Liver (tissue), 9 donors: ENCODE results near the gene KIAA0825. TPM values are rescaled to one million over a fixed set of nuclear protein-coding genes. Genes with fewer than 3 reads are reported as not detected.

Source experiments
- DNase-seq: peaks from one replicate; pipeline ENCODE4 v3.0.0-alpha.2; 2017; ENCODE audit warnings: low spot score
- H3K27ac ChIP-seq, 2 donors: one replicate each; pipeline ENCODE4 v1.7.0; 2013; ENCODE audit warnings: inconsistent platforms in 2 of 2, low read length in 2 of 2, control low read depth in 1 of 2, low read depth in 1 of 2, mild to moderate bottlenecking in 1 of 2
- H3K27me3 ChIP-seq, 4 donors: one replicate each; pipeline versions ENCODE4 v1.6.1 to v1.7.0; 2013; ENCODE audit warnings: low read length in 3 of 4, inconsistent platforms in 1 of 4, mild to moderate bottlenecking in 1 of 4, moderate library complexity in 1 of 4; ENCODE audit not compliant: control insufficient read depth in 4 of 4, insufficient read depth in 4 of 4
- H3K36me3 ChIP-seq, 4 donors: one replicate each; pipeline versions ENCODE4 v1.6.1 to v1.7.0; 2013; ENCODE audit warnings: low read length in 3 of 4, mild to moderate bottlenecking in 3 of 4, low read depth in 1 of 4, moderate library complexity in 1 of 4; ENCODE audit not compliant: control insufficient read depth in 4 of 4, insufficient read depth in 3 of 4
- H3K4me1 ChIP-seq, 4 donors: one replicate each; pipeline versions ENCODE4 v1.6.1 to v1.7.0; 2013; ENCODE audit warnings: low read length in 3 of 4, mild to moderate bottlenecking in 3 of 4, moderate library complexity in 1 of 4; ENCODE audit not compliant: control insufficient read depth in 4 of 4, insufficient read depth in 4 of 4
- H3K4me3 ChIP-seq, 3 donors: one replicate each; pipeline versions ENCODE4 v1.6.1 to v1.7.0; 2013; ENCODE audit warnings: low read length in 3 of 3, control low read depth in 1 of 3, low read depth in 1 of 3, mild to moderate bottlenecking in 1 of 3
- H3K9ac ChIP-seq, 2 donors: one replicate each; pipeline ENCODE4 v1.7.0; 2013; ENCODE audit warnings: low read length in 2 of 2, mild to moderate bottlenecking in 2 of 2, moderate library complexity in 2 of 2, control low read depth in 1 of 2, low read depth in 1 of 2
- H3K9me3 ChIP-seq, 4 donors: one replicate each; pipeline versions ENCODE4 v1.6.1 to v1.7.0; 2013; ENCODE audit warnings: low read length in 3 of 4; ENCODE audit not compliant: control insufficient read depth in 4 of 4
- EGR1 ChIP-seq, 2 donors: IDR thresholded peaks; 2 replicates each; pipeline ENCODE4 v1.6.1; 2016 to 2018; ENCODE audit warnings: antibody characterized with exemption in 2 of 2, low read depth in 2 of 2
- FOXA1 ChIP-seq: IDR thresholded peaks from 2 replicates; pipeline ENCODE4 v1.6.1; 2016; ENCODE audit warnings: antibody characterized with exemption
- FOXA2 ChIP-seq: IDR thresholded peaks from 2 replicates; pipeline ENCODE4 v1.6.1; 2016; ENCODE audit warnings: antibody characterized with exemption
- GABPA ChIP-seq, 2 donors: IDR thresholded peaks in 1 of 2; conservative IDR thresholded peaks in 1 of 2; 2 replicates each; pipeline ENCODE4 v1.6.1; 2016; ENCODE audit warnings: antibody characterized with exemption in 2 of 2, mild to moderate bottlenecking in 1 of 2, moderate library complexity in 1 of 2
- HNF4A ChIP-seq, 2 donors: conservative IDR thresholded peaks; 2 replicates each; pipeline ENCODE4 v1.6.1; 2016; ENCODE audit warnings: antibody characterized with exemption in 2 of 2, mild to moderate bottlenecking in 2 of 2
- HNF4G ChIP-seq: IDR thresholded peaks from 2 replicates; pipeline ENCODE4 v1.6.1; 2016; ENCODE audit warnings: antibody characterized with exemption
- JUND ChIP-seq, 2 donors: IDR thresholded peaks; 2 replicates each; pipeline ENCODE4 v1.6.1; 2016; ENCODE audit warnings: antibody characterized with exemption in 2 of 2
- NR2F2 ChIP-seq: IDR thresholded peaks from 2 replicates; pipeline ENCODE4 v1.6.1; 2016; ENCODE audit warnings: antibody characterized with exemption
- RAD21 ChIP-seq, 2 donors: IDR thresholded peaks; 2 replicates each; pipeline ENCODE4 v1.6.1; 2016; ENCODE audit warnings: antibody characterized with exemption in 2 of 2, mild to moderate bottlenecking in 2 of 2
- RXRA ChIP-seq, 2 donors: IDR thresholded peaks; 2 replicates each; pipeline ENCODE4 v1.6.1; 2017 to 2018; ENCODE audit warnings: antibody characterized with exemption in 2 of 2, mild to moderate bottlenecking in 1 of 2
- SP1 ChIP-seq: IDR thresholded peaks from 2 replicates; pipeline ENCODE4 v1.6.1; 2018; ENCODE audit warnings: antibody characterized with exemption, mild to moderate bottlenecking
- TAF1 ChIP-seq: conservative IDR thresholded peaks from 2 replicates; pipeline ENCODE4 v1.6.1; 2016; ENCODE audit warnings: antibody characterized with exemption, mild to moderate bottlenecking
- YY1 ChIP-seq: IDR thresholded peaks from 2 replicates; pipeline ENCODE4 v1.6.1; 2016; ENCODE audit warnings: antibody characterized with exemption, mild to moderate bottlenecking
- WGBS: extraction: QIAGEN DNeasy Blood & Tissue Kit; methylation state at CpG from one replicate; pipeline ENCODE4 v1.1.7; 2013; 5-methylcytosine and 5-hydroxymethylcytosine counted together
- polyA plus RNA-seq, 2 donors: library from polyadenylated mRNA; stranded (reverse) in 1 of 2; unstranded in 1 of 2; fragments of 200-250 nt in 1 of 2; fragments of >200 nt in 1 of 2; fragmentation: Nextera tagmentation in 1 of 2; extraction: Ambion mirVana in 1 of 2; gene quantifications; one replicate each; pipeline versions ENCODE4 v1.2.1 to v1.2.3, GENCODE V29; 2013 to 2015
- total RNA-seq, 2 donors: library from RNA; depleted of rRNA; stranded (reverse); fragments of >200 nt; gene quantifications; one replicate each; pipeline ENCODE4 v1.2.3, GENCODE V29; 2014
- TF ChIP-seq, protein P1 (sequence below): IDR thresholded peaks from 2 replicates; pipeline ENCODE4 v1.6.1; 2016; ENCODE audit warnings: antibody characterized with exemption
- TF ChIP-seq, protein P2 (sequence below): fragments of 150-350 bp; IDR thresholded peaks from 2 replicates; pipeline ENCODE4 v1.5.1; 2017; ENCODE audit warnings: improper control_type of control experiment, low read depth, low read length; ENCODE audit not compliant: missing input control
- TF ChIP-seq, protein P3 (sequence below): IDR thresholded peaks from 2 replicates; pipeline ENCODE4 v1.6.1; 2016; ENCODE audit warnings: antibody characterized with exemption
- TF ChIP-seq, protein P4 (sequence below): IDR thresholded peaks from 2 replicates; pipeline ENCODE4 v1.6.1; 2016; ENCODE audit warnings: antibody characterized with exemption
- TF ChIP-seq, protein P5 (sequence below): IDR thresholded peaks from 2 replicates; pipeline ENCODE4 v1.6.1; 2016; ENCODE audit warnings: antibody characterized with exemption, mild to moderate bottlenecking
- donor health status: healthy.
- donor health status: healthy.
- donor health status: healthy.
- donor health status: healthy.
- donor health status: healthy.

The KIAA0825 gene
- total and polyA plus RNA-seq, 4 donors, result 0.25 to 3.2 (median 1.2) TPM

DNA sequence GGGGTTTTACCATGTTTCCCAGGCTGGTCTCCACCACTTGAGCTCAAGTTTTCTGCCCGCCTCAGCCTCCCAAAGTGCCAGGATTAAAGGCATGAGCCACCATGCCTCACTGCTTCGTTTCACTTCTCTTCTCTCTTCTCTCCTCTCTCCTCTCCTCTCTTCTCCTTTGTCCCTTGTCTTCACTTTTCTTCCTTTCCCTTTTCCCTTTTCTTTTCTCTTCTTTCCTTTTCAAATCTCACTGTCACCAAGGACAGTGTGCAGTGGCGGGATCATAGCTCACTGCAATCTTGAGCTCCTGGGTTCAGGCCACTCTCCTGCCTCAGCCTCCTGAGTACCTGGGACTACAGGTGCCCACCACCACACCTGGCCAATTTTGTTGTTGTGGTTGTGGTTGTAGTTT, 49.5 kb upstream of the KIAA0825 start:
- H3K27me3 ChIP-seq, result no peaks in the 10 kb centered on the region
- peaks cover 0 to 2% (median 0%) of the 10 kb centered on the region in 4 donors for H3K36me3 ChIP-seq
- WGBS, result 95% methylated on average over 3 of the region's 3 CpGs
- no peak for DNase-seq
- no peak overlapping the region for H3K9ac ChIP-seq
- H3K4me1 ChIP-seq, result no peaks in the 10 kb centered on the region
- H3K27ac ChIP-seq, result no peak overlapping the region
- no peak overlapping the region for H3K4me3 ChIP-seq
- no peaks in the 10 kb centered on the region for H3K9me3 ChIP-seq
- TF ChIP-seq YY1 (no peak), SP1 (no peak), JUND (IDR thresholded peaks at IDR 0.05) (no peak), GABPA (IDR thresholded peaks at IDR 0.05 in 1 of 2, conservative IDR thresholded peaks at IDR 0.05 in 1 of 2) (no peak), NR2F2 (no peak), EGR1 (IDR thresholded peaks at IDR 0.05; ENCODE audit: low read depth in 2 of 2) (no peak), TAF1 (no peak), RXRA (IDR thresholded peaks at IDR 0.05) (no peak), HNF4G (no peak), HNF4A (conservative IDR thresholded peaks at IDR 0.05) (no peak), FOXA1 (no peak), RAD21 (IDR thresholded peaks at IDR 0.05) (no peak), FOXA2 (no peak)
- TF ChIP-seq, protein P1, sequence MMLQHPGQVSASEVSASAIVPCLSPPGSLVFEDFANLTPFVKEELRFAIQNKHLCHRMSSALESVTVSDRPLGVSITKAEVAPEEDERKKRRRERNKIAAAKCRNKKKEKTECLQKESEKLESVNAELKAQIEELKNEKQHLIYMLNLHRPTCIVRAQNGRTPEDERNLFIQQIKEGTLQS, result no peak
- TF ChIP-seq, protein P2, sequence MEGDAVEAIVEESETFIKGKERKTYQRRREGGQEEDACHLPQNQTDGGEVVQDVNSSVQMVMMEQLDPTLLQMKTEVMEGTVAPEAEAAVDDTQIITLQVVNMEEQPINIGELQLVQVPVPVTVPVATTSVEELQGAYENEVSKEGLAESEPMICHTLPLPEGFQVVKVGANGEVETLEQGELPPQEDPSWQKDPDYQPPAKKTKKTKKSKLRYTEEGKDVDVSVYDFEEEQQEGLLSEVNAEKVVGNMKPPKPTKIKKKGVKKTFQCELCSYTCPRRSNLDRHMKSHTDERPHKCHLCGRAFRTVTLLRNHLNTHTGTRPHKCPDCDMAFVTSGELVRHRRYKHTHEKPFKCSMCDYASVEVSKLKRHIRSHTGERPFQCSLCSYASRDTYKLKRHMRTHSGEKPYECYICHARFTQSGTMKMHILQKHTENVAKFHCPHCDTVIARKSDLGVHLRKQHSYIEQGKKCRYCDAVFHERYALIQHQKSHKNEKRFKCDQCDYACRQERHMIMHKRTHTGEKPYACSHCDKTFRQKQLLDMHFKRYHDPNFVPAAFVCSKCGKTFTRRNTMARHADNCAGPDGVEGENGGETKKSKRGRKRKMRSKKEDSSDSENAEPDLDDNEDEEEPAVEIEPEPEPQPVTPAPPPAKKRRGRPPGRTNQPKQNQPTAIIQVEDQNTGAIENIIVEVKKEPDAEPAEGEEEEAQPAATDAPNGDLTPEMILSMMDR, result no peak
- TF ChIP-seq, protein P3, sequence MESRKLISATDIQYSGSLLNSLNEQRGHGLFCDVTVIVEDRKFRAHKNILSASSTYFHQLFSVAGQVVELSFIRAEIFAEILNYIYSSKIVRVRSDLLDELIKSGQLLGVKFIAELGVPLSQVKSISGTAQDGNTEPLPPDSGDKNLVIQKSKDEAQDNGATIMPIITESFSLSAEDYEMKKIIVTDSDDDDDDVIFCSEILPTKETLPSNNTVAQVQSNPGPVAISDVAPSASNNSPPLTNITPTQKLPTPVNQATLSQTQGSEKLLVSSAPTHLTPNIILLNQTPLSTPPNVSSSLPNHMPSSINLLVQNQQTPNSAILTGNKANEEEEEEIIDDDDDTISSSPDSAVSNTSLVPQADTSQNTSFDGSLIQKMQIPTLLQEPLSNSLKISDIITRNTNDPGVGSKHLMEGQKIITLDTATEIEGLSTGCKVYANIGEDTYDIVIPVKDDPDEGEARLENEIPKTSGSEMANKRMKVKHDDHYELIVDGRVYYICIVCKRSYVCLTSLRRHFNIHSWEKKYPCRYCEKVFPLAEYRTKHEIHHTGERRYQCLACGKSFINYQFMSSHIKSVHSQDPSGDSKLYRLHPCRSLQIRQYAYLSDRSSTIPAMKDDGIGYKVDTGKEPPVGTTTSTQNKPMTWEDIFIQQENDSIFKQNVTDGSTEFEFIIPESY, result no peak
- TF ChIP-seq, protein P4, sequence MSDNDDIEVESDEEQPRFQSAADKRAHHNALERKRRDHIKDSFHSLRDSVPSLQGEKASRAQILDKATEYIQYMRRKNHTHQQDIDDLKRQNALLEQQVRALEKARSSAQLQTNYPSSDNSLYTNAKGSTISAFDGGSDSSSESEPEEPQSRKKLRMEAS, result no peak
- TF ChIP-seq, protein P5, sequence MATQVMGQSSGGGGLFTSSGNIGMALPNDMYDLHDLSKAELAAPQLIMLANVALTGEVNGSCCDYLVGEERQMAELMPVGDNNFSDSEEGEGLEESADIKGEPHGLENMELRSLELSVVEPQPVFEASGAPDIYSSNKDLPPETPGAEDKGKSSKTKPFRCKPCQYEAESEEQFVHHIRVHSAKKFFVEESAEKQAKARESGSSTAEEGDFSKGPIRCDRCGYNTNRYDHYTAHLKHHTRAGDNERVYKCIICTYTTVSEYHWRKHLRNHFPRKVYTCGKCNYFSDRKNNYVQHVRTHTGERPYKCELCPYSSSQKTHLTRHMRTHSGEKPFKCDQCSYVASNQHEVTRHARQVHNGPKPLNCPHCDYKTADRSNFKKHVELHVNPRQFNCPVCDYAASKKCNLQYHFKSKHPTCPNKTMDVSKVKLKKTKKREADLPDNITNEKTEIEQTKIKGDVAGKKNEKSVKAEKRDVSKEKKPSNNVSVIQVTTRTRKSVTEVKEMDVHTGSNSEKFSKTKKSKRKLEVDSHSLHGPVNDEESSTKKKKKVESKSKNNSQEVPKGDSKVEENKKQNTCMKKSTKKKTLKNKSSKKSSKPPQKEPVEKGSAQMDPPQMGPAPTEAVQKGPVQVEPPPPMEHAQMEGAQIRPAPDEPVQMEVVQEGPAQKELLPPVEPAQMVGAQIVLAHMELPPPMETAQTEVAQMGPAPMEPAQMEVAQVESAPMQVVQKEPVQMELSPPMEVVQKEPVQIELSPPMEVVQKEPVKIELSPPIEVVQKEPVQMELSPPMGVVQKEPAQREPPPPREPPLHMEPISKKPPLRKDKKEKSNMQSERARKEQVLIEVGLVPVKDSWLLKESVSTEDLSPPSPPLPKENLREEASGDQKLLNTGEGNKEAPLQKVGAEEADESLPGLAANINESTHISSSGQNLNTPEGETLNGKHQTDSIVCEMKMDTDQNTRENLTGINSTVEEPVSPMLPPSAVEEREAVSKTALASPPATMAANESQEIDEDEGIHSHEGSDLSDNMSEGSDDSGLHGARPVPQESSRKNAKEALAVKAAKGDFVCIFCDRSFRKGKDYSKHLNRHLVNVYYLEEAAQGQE, result no peak
